ENCODE results near the gene GPATCH2L. TPM values are rescaled to one million over a fixed set of nuclear protein-coding genes. Genes with fewer than 3 reads are reported as not detected.
A peak's percentile ranks its signal among the peaks of the same experiment; 100 is the strongest.

Gene GPATCH2L
- total RNA-seq, 1 donor: 47.9 TPM

- TF ChIP-seq, protein P1, sequence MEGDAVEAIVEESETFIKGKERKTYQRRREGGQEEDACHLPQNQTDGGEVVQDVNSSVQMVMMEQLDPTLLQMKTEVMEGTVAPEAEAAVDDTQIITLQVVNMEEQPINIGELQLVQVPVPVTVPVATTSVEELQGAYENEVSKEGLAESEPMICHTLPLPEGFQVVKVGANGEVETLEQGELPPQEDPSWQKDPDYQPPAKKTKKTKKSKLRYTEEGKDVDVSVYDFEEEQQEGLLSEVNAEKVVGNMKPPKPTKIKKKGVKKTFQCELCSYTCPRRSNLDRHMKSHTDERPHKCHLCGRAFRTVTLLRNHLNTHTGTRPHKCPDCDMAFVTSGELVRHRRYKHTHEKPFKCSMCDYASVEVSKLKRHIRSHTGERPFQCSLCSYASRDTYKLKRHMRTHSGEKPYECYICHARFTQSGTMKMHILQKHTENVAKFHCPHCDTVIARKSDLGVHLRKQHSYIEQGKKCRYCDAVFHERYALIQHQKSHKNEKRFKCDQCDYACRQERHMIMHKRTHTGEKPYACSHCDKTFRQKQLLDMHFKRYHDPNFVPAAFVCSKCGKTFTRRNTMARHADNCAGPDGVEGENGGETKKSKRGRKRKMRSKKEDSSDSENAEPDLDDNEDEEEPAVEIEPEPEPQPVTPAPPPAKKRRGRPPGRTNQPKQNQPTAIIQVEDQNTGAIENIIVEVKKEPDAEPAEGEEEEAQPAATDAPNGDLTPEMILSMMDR (IDR thresholded peaks at IDR 0.05; ENCODE audit: insufficient read depth, low read length): no peak
- no peak for DNase-seq (ENCODE audit: low read depth)
- H3K4me3 ChIP-seq (ENCODE audit: low read depth, low read length): no peak overlapping the region
These were observed 100.7 kb downstream of the GPATCH2L start for GRCh38 chr14:76252471-76252870.

DNA sequence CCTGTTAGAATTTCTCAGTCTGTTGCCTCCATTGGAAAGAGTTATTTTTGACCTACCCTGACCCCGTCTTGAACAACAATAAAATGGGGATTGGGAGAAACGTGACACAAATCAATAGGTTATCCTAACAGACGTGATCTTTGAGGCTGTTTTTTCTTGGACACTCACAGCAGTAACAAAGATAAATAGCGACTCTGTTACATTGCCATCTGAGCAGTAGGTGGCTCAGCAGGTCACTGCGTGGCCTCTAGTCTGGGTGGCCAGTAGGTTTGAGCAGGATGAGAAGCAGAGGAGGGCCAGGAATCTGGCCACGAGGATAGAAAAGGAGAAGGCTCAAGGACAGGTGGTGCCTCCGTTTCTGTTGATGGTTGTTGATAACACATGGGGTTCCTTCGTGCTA, 101.4 kb downstream of the GPATCH2L start:
- no peak for DNase-seq (ENCODE audit: low read depth)
- TF ChIP-seq, protein P1 (IDR thresholded peaks at IDR 0.05; ENCODE audit: insufficient read depth, low read length): no peak
- H3K4me3 ChIP-seq (ENCODE audit: low read depth, low read length): no peak overlapping the region

DNA sequence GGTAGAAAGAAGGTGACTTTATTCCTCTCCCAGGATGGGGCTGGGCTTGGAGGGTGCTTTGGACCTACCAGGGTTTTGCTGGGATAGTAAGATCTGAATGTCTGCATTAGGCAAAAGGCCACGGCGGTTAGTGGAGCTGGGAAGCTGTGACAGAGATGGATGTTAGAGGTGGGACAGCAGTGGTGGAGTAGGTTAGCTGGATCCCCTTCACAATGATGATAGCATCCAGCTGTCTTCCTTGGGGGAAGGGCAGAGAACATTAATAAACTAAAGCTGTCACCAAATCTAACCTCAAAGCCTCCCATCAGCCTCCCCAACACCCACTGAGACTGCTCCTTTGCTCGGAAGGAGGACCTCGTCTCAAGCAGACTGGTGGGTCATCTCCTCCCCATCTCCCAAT, 104.8 kb downstream of the GPATCH2L start:
- no peak for DNase-seq (ENCODE audit: low read depth)
- TF ChIP-seq, protein P1 (IDR thresholded peaks at IDR 0.05; ENCODE audit: insufficient read depth, low read length): no peak
- H3K4me3 ChIP-seq (ENCODE audit: low read depth, low read length): no peak overlapping the region

DNA sequence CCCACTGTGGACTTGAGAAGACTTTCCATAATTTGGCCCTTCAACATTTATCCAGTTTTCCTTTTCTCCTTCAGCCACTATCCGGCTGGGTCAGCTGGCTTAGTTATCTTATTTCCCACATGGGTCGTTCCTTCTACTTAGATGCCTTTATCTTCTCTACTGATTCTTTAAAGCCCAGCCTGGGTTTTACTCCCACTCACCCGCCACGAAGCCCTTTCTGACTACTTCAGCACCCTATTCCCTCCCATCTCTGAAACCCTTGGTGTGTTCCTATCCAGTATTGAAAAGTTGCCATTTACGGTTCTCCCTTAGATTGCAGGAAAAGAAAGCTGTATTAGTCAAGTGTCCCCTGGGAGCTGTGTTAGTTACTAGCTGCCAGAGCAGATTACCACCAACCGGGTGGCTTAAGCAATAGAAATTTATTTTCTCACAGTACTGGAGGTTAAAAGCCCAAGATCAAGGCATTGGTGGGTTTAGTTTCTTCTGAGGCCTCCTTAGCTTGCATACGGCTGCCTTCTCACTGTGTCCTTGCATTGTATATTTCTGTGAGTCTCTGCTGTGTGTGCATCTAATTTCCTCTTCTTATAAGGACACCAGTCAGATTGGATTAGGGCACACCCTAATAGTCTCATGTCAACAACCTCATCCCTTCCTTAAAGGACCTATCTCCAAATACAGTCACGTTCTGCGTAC, 105.5 kb downstream of the GPATCH2L start:
- TF ChIP-seq, protein P1 (IDR thresholded peaks at IDR 0.05; ENCODE audit: insufficient read depth, low read length): no peak
- DNase-seq (ENCODE audit: low read depth): peak; percentile 89
- H3K4me3 ChIP-seq (ENCODE audit: low read depth, low read length): no peak overlapping the region

DNA sequence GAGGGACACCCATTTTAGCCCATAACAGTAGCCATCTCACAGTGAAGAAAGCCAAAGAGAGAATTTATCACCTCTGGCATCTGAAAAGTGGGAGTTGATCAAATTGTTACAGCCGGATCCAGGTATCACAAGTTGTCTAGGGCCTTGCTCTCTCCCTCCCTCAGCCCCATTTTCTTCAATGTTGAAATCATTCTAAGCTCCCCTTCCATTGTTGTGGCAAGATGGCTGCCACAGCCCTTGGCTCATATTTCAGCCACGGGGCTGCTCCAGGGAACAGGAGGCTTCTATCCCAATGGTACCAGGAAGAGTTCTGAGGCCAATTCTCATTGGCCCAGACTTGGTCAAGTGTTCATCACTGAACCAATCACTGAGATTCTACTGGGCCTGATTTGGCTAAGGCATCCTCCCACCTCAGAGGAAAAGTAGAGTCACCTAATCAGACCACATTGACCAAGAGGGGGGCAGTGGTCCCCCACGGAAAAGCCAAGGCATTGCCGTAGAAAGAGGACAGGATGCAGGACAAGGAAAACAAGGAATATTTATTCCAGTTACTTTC, 106.2 kb downstream of the GPATCH2L start:
- no peak overlapping the region for H3K4me3 ChIP-seq (ENCODE audit: low read depth, low read length)
- TF ChIP-seq, protein P1 (IDR thresholded peaks at IDR 0.05; ENCODE audit: insufficient read depth, low read length): no peak
- no peak for DNase-seq (ENCODE audit: low read depth)

DNA sequence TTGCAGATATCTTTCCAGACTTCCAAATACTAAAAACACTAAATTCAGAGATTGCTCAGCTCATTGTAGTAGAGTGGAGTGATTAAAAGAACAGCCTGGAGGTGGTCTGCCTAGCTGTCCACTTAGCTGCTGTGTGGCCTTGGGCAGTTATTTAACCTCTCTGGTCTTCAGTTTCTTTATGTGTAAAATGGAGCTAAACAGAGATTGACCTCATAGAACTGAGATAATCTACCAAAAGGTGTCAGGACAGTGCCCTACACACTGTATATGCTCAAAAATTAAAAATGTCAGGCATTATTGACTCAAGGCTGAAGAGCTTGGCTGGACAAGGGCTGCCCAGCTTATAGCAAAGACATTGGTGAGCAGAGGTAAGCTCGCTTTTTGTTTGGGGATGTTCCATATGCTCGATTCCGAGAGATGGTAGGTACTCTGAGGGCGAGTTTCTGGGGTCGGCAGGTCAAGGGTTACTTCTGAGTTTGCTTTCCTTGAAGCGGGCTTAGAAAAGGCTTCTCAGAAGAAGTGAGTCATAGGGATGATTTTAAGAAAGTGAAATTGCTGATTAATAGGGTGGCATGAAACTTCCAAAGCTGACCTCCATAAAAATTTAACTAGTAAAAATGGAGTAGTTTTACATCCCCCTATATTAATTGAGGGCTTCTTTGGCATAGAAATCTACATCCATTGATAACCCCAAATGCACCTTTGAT, 107.5 kb downstream of the GPATCH2L start:
- TF ChIP-seq, protein P1 (IDR thresholded peaks at IDR 0.05; ENCODE audit: insufficient read depth, low read length): no peak
- no peak for DNase-seq (ENCODE audit: low read depth)

More for the DNA sequence above, 107.5 kb downstream of the GPATCH2L start:
- H3K4me3 ChIP-seq (ENCODE audit: low read depth, low read length): no peak overlapping the region
